IMR-90 (cell line): ENCODE measurements around the gene TSPAN14. TPM values are rescaled to one million over a fixed set of nuclear protein-coding genes. Genes with fewer than 3 reads are reported as not detected.

Source experiments
- ATAC-seq: fragments of 200-7000 bp; cut with Tn5 transposase; 2 replicates; pipeline ENCODE4 v1.9.1; 2020; ENCODE audit warnings: low read depth, mild to moderate bottlenecking, moderate library complexity
- BruUV-seq: library from RNA; stranded (reverse); fragments of 400-500 nt; replicated peaks from 2 replicates; lab custom pipeline; 2021; lab: Mats Ljungman, UMichigan
- CTCF ChIA-PET: fragments of 300-600 bp; formaldehyde crosslinking; extraction: SDS; loops from one replicate; lab custom pipeline; 2021; ENCODE audit warnings: antibody characterized with exemption; lab: Yijun Ruan, JAX
- POLR2A ChIA-PET: fragments of 300-600 bp; sonication (Branson Sonifier 250); formaldehyde crosslinking; loops from one replicate; lab custom pipeline; 2022; ENCODE audit warnings: antibody characterized with exemption; ENCODE audit not compliant: unreplicated experiment; lab: Charles Lee
- DNase-seq: peaks from one replicate; pipeline ENCODE4 v3.0.0; 2013
- H2AFZ ChIP-seq: replicated peaks from 2 replicates; pipeline ENCODE3; 2013; ENCODE audit warnings: low read length, mild to moderate bottlenecking; ENCODE audit not compliant: poor library complexity
- H2AK5ac ChIP-seq: 2 replicates; pipeline ENCODE4 v1.6.1; 2013; ENCODE audit warnings: low read depth, low read length, inconsistent platforms
- H2AK9ac ChIP-seq: replicated peaks from 2 replicates; pipeline ENCODE3; 2013; ENCODE audit warnings: mild to moderate bottlenecking, low read depth, low read length, moderate library complexity; ENCODE audit not compliant: poor library complexity
- H2BK120ac ChIP-seq: 2 replicates; pipeline ENCODE4 v1.6.1; 2013; ENCODE audit warnings: low read depth, low read length, inconsistent platforms
- H2BK15ac ChIP-seq: 3 replicates; pipeline ENCODE4 v1.6.1; 2013; ENCODE audit warnings: low read depth, low read length, inconsistent platforms
- H2BK20ac ChIP-seq: 2 replicates; pipeline ENCODE4 v1.6.1; 2013; ENCODE audit warnings: low read depth, mild to moderate bottlenecking, inconsistent platforms, low read length, moderate library complexity
- H2BK5ac ChIP-seq: 2 replicates; pipeline ENCODE4 v1.6.1; 2013; ENCODE audit warnings: mild to moderate bottlenecking, low read depth, low read length, inconsistent platforms; ENCODE audit not compliant: poor library complexity, severe bottlenecking
- H3K14ac ChIP-seq: replicated peaks from 2 replicates; pipeline ENCODE4 v1.6.1; 2013; ENCODE audit warnings: low read depth, low read length, inconsistent platforms
- H3K18ac ChIP-seq: 2 replicates; pipeline ENCODE4 v1.6.1; 2013; ENCODE audit warnings: low read depth, low read length, control low read depth
- H3K23ac ChIP-seq: 2 replicates; pipeline ENCODE4 v1.6.1; 2013; ENCODE audit warnings: low read depth, low read length, inconsistent platforms
- H3K27ac ChIP-seq: 2 replicates; pipeline ENCODE4 v1.5.1; 2013; ENCODE audit warnings: mild to moderate bottlenecking, control low read depth, low read length; ENCODE audit not compliant: insufficient read depth
- H3K27me3 ChIP-seq: 2 replicates; pipeline ENCODE4 v1.6.1; 2013; ENCODE audit warnings: low read length; ENCODE audit not compliant: control insufficient read depth, insufficient read depth
- H3K36me3 ChIP-seq: 2 replicates; pipeline ENCODE4 v1.6.1; 2013; ENCODE audit warnings: low read length, mixed read lengths; ENCODE audit not compliant: control insufficient read depth, insufficient read depth
- H3K4ac ChIP-seq: 2 replicates; pipeline ENCODE4 v1.6.1; 2013; ENCODE audit warnings: low read depth, low read length, inconsistent platforms
- H3K4me1 ChIP-seq: 2 replicates; pipeline ENCODE4 v1.6.1; 2013; ENCODE audit warnings: low read length, mixed read lengths; ENCODE audit not compliant: control insufficient read depth, insufficient read depth
- H3K4me2 ChIP-seq: 2 replicates; pipeline ENCODE4 v1.6.1; 2013; ENCODE audit warnings: low read depth, mild to moderate bottlenecking, control low read depth, low read length, moderate library complexity
- H3K4me3 ChIP-seq: 2 replicates; pipeline ENCODE4 v1.5.1; 2013; ENCODE audit warnings: low read depth, mild to moderate bottlenecking, control low read depth, low read length, moderate library complexity; ENCODE audit not compliant: insufficient read depth
- H3K56ac ChIP-seq: 2 replicates; pipeline ENCODE4 v1.6.1; 2013; ENCODE audit warnings: low read length, inconsistent platforms; ENCODE audit not compliant: insufficient read depth; ENCODE audit errors: extremely low read depth
- H3K79me1 ChIP-seq, 2 experiments: 2 replicates each; pipeline ENCODE4 v1.6.1; 2013; ENCODE audit warnings: low read length in 2 of 2, inconsistent platforms in 1 of 2, low read depth in 1 of 2
- H3K9ac ChIP-seq: 2 replicates; pipeline ENCODE4 v1.6.1; 2013; ENCODE audit warnings: low read depth, low read length, control low read depth
- H3K9me1 ChIP-seq: 2 replicates; pipeline ENCODE4 v1.6.1; 2013; ENCODE audit warnings: low read length, inconsistent platforms; ENCODE audit not compliant: insufficient read depth
- H3K9me3 ChIP-seq: 2 replicates; pipeline ENCODE4 v1.6.1; 2013; ENCODE audit warnings: low read length; ENCODE audit not compliant: control insufficient read depth, insufficient read depth
- H4K20me1 ChIP-seq: 2 replicates; pipeline ENCODE4 v1.6.1; 2013; ENCODE audit warnings: low read length, inconsistent platforms; ENCODE audit not compliant: insufficient read depth
- H4K5ac ChIP-seq: 2 replicates; pipeline ENCODE4 v1.6.1; 2013; ENCODE audit warnings: mild to moderate bottlenecking, low read depth, low read length, control low read depth
- H4K8ac ChIP-seq, 2 experiments: 2 replicates each; pipeline ENCODE4 v1.6.1; 2013; ENCODE audit warnings: low read depth in 2 of 2, low read length in 2 of 2, control low read depth in 1 of 2, inconsistent platforms in 1 of 2
- H4K91ac ChIP-seq: 2 replicates; pipeline ENCODE4 v1.6.1; 2013; ENCODE audit warnings: low read depth, low read length, inconsistent platforms; ENCODE audit not compliant: insufficient read depth
- BHLHE40 ChIP-seq: fragments of 150-350 bp; IDR thresholded peaks from 2 replicates; pipeline ENCODE4 v1.6.1; 2016; ENCODE audit warnings: mild to moderate bottlenecking, low read depth, low read length
- CHD1 ChIP-seq: IDR thresholded peaks from 2 replicates; pipeline ENCODE4 v1.6.1; 2012; ENCODE audit warnings: low read depth, low read length, improper control_type of control experiment
- CTCF ChIP-seq: conservative IDR thresholded peaks from 2 replicates; pipeline ENCODE4 v1.5.1; 2012; ENCODE audit warnings: mild to moderate bottlenecking, low read depth, low read length, improper control_type of control experiment
- MAFK ChIP-seq: IDR thresholded peaks from 2 replicates; pipeline ENCODE4 v1.6.1; 2012; ENCODE audit warnings: low read depth, low read length, improper control_type of control experiment
- NFE2L2 ChIP-seq: fragments of 150-350 bp; IDR thresholded peaks from 2 replicates; pipeline ENCODE4 v1.6.1; 2016; ENCODE audit warnings: low read depth, mild to moderate bottlenecking, low read length
- POLR2A ChIP-seq: IDR thresholded peaks from 2 replicates; pipeline ENCODE4 v1.6.1; 2012; ENCODE audit warnings: mild to moderate bottlenecking, low read depth, low read length
- WGBS, 2 experiments: methylation state at CpG; one replicate each; pipeline versions ENCODE4 v1.1.5 to v1.1.7; 2013; ENCODE audit warnings: missing lambda C conversion rate in 2 of 2; ENCODE audit not compliant: insufficient read length in 1 of 2; ENCODE audit errors: extremely low coverage in 2 of 2; 5-methylcytosine and 5-hydroxymethylcytosine counted together
- dilution Hi-C: fragments of 300-500 bp; cut with HindIII; formaldehyde crosslinking; loops from one replicate; pipeline ENCODE4 v1.14.3; 2018; ENCODE audit warnings: low sequenced_read_pairs; ENCODE audit not compliant: unreplicated experiment
- in situ Hi-C: fragments of 300-500 bp; cut with MboI; formaldehyde crosslinking; loops from 3 replicates; pipeline ENCODE4 v1.14.3; 2019; ENCODE audit warnings: low sequenced_read_pairs, inconsistent platforms, mixed read lengths
- intact Hi-C: fragments of 100-400 bp; cut with micrococcal nuclease; formaldehyde crosslinking; loops from 2 replicates; pipeline ENCODE4 v1.10.0; 2022
- polyA plus RNA-seq, 3 experiments: library from polyadenylated mRNA; depleted of rRNA; stranded (reverse); fragments of >200 nt; gene quantifications; 2 replicates each; pipeline ENCODE4 v1.2.3, GENCODE V29; 2012; ENCODE audit warnings: low replicate concordance in 1 of 3
- total RNA-seq: library from RNA; depleted of rRNA; stranded (reverse); fragments of >200 nt; gene quantifications from 2 replicates; pipeline ENCODE4 v1.2.3, GENCODE V29; 2012

Gene TSPAN14
- total and polyA plus RNA-seq, 2 of the 4 experiments (the other 2 are of a cell fraction): 18.5 to 43.0 TPM

GRCh38 chr10:80433134-80433533, 21.0 kb upstream of the TSPAN14 start:
- no peak overlapping the region for H2AFZ ChIP-seq
- TF ChIP-seq MAFK (no peak), CHD1 (no peak), CTCF (no peak), BHLHE40 (no peak), POLR2A (no peak), NFE2L2 (no peak)
- dilution Hi-C loops: no loop called here
- H3K4ac ChIP-seq: no peak overlapping the region
- H4K20me1 ChIP-seq: no peaks in the 10 kb centered on the region
- BruUV-seq: no TSS peak
- H3K9me3 ChIP-seq: no peaks in the 10 kb centered on the region
- no peak overlapping the region for H2AK5ac ChIP-seq
- H4K8ac ChIP-seq: no peak overlapping the region
- H2BK15ac ChIP-seq: no peak overlapping the region
- DNase-seq (no peak), ATAC-seq (no peak)
- in situ Hi-C loops: loop anchor here (25.0 kb wide), 1 partner anchor 479 kb away; no protein-coding TSS in a partner anchor
- no peak overlapping the region for H4K5ac ChIP-seq
- no CpG with 5 or more reads among the region's 3 CpGs for WGBS, 2 experiments
- no peak overlapping the region for H3K18ac ChIP-seq
- no peaks in the 10 kb centered on the region for H3K4me1 ChIP-seq
- intact Hi-C loops: no loop called here
- H3K4me3 ChIP-seq: no peak overlapping the region
- CTCF ChIA-PET: no interaction called here
- no peak overlapping the region for H3K14ac ChIP-seq
- peaks cover 2% of the 10 kb centered on the region for H3K27me3 ChIP-seq
- no peak overlapping the region for H2BK20ac ChIP-seq
- no peak overlapping the region for H3K4me2 ChIP-seq
- H2AK9ac ChIP-seq: no peak overlapping the region
- H3K23ac ChIP-seq: no peak overlapping the region
- POLR2A ChIA-PET: no interaction called here
- no peaks in the 10 kb centered on the region for H3K9me1 ChIP-seq
- H3K9ac ChIP-seq: no peak overlapping the region
- H3K36me3 ChIP-seq: no peaks in the 10 kb centered on the region
- H2BK120ac ChIP-seq: no peak overlapping the region
- no peak overlapping the region for H3K27ac ChIP-seq
- no peak overlapping the region for H4K91ac ChIP-seq
- no peaks in the 10 kb centered on the region; a peak in 1 of 4 replicates for H3K79me1 ChIP-seq
- no peak overlapping the region for H3K56ac ChIP-seq
- no peak overlapping the region for H2BK5ac ChIP-seq
